ENCODE data around the gene RPL10A.

Gene RPL10A

GRCh38 chr6:35468980-35469750 lies 964 bp downstream of the RPL10A start:
- peak overlapping the region; percentile 98 for H3K4me3 ChIP-seq (ENCODE audit: low read depth, low read length)
- no peak for TF ChIP-seq CTCF (IDR thresholded peaks at IDR 0.05; ENCODE audit: low read depth, low read length)
- in situ Hi-C loops (cut with HindIII; ENCODE audit: low sequenced_read_pairs): no loop called here
- no peak for DNase-seq (ENCODE audit: low read depth, low spot score)

- H3K4me3 ChIP-seq (ENCODE audit: low read depth, low read length): peak overlapping the region; percentile 98
- no peak for DNase-seq (ENCODE audit: low read depth, low spot score)
- TF ChIP-seq CTCF (IDR thresholded peaks at IDR 0.05; ENCODE audit: low read depth, low read length): no peak
- in situ Hi-C loops (cut with HindIII; ENCODE audit: low sequenced_read_pairs): no loop called here
These were observed 1.8 kb downstream of the RPL10A start for GRCh38 chr6:35469751-35470662.

GRCh38 chr6:35470663-35471120 lies 2.5 kb downstream of the RPL10A start:
- no peak for DNase-seq (ENCODE audit: low read depth, low spot score)
- in situ Hi-C loops (cut with HindIII; ENCODE audit: low sequenced_read_pairs): no loop called here
- TF ChIP-seq CTCF (IDR thresholded peaks at IDR 0.05; ENCODE audit: low read depth, low read length): no peak
- peak overlapping the region; percentile 98 for H3K4me3 ChIP-seq (ENCODE audit: low read depth, low read length)

- no peak overlapping the region for H3K4me3 ChIP-seq (ENCODE audit: low read depth, low read length)
- no peak for DNase-seq (ENCODE audit: low read depth, low spot score)
- no peak for TF ChIP-seq CTCF (IDR thresholded peaks at IDR 0.05; ENCODE audit: low read depth, low read length)
- in situ Hi-C loops (cut with HindIII; ENCODE audit: low sequenced_read_pairs): no loop called here
These were observed 3.7 kb downstream of the RPL10A start for GRCh38 chr6:35471836-35472345.

GRCh38 chr6:35473075-35473849 lies 5.1 kb downstream of the RPL10A start:
- in situ Hi-C loops (cut with HindIII; ENCODE audit: low sequenced_read_pairs): no loop called here
- H3K4me3 ChIP-seq (ENCODE audit: low read depth, low read length): no peak overlapping the region
- no peak for TF ChIP-seq CTCF (IDR thresholded peaks at IDR 0.05; ENCODE audit: low read depth, low read length)
- DNase-seq (ENCODE audit: low read depth, low spot score): no peak

- in situ Hi-C loops (cut with HindIII; ENCODE audit: low sequenced_read_pairs): no loop called here
These were observed 5.6 kb downstream of the RPL10A start for GRCh38 chr6:35473850-35474130.

More at GRCh38 chr6:35473850-35474130, 5.6 kb downstream of the RPL10A start:
- no peak overlapping the region for H3K4me3 ChIP-seq (ENCODE audit: low read depth, low read length)
- no peak for TF ChIP-seq CTCF (IDR thresholded peaks at IDR 0.05; ENCODE audit: low read depth, low read length)
- no peak for DNase-seq (ENCODE audit: low read depth, low spot score)

All from astrocyte of the spinal cord (primary cell).